ENCODE data around the gene RNF138.

DNA sequence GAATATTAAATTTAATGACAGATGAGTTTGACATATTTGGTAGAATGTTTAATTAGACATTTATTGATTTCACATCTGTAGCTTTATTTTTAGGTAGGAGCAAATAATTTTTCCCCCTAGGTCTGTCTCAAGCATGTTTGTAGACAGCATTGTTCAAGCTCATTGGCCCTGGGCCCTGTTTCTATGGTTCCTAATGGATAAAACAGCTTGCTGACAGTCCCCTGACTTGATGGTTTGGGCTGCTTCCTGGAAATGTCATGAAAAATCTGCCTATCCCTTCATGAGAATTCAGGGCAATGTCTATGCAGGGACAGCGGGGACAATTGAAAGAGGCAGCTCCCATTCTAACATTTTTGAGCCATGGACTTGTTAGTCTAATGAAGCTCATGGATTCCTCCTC is 83.6 kb downstream of the RNF138 start:
- TF ChIP-seq, protein P1, sequence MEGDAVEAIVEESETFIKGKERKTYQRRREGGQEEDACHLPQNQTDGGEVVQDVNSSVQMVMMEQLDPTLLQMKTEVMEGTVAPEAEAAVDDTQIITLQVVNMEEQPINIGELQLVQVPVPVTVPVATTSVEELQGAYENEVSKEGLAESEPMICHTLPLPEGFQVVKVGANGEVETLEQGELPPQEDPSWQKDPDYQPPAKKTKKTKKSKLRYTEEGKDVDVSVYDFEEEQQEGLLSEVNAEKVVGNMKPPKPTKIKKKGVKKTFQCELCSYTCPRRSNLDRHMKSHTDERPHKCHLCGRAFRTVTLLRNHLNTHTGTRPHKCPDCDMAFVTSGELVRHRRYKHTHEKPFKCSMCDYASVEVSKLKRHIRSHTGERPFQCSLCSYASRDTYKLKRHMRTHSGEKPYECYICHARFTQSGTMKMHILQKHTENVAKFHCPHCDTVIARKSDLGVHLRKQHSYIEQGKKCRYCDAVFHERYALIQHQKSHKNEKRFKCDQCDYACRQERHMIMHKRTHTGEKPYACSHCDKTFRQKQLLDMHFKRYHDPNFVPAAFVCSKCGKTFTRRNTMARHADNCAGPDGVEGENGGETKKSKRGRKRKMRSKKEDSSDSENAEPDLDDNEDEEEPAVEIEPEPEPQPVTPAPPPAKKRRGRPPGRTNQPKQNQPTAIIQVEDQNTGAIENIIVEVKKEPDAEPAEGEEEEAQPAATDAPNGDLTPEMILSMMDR (IDR thresholded peaks at IDR 0.05): no peak
- TF ChIP-seq POLR2A (IDR thresholded peaks at IDR 0.05): no peak
